Kidney (tissue), 14 donors: ENCODE data around the gene CSTPP1. TPM values are rescaled to one million over a fixed set of nuclear protein-coding genes. Genes with fewer than 3 reads are reported as not detected.
"Not testable (repeated sequence)": the region's sequence is repeated elsewhere in the genome, so short reads cannot be mapped to it uniquely, and the experiment has no call there.

Experiments
- DNase-seq, 5 donors: peaks; one replicate each; pipeline ENCODE4 v3.0.0-alpha.2; 2013 to 2020
- FAIRE-seq: peaks from 2 replicates; lab custom pipeline; 2012; peaks lifted over from hg19 to GRCh38; lab: Jason Lieb, UNC
- H3K27ac ChIP-seq, 2 donors: one replicate each; pipeline ENCODE4 v1.7.0; 2013; ENCODE audit warnings: low read depth in 2 of 2, low read length in 2 of 2, inconsistent platforms in 1 of 2
- H3K27me3 ChIP-seq: one replicate; pipeline ENCODE4 v1.7.1; 2013; ENCODE audit warnings: low read length, inconsistent platforms; ENCODE audit not compliant: control insufficient read depth, insufficient read depth
- H3K36me3 ChIP-seq, 3 donors: one replicate each; pipeline versions ENCODE4 v1.7.0 to v1.7.1; 2013; ENCODE audit warnings: low read length in 3 of 3, control low read depth in 1 of 3, inconsistent platforms in 1 of 3; ENCODE audit not compliant: insufficient read depth in 3 of 3, control insufficient read depth in 2 of 3
- H3K4me1 ChIP-seq, 3 donors: one replicate each; pipeline versions ENCODE4 v1.7.0 to v1.7.1; 2013; ENCODE audit warnings: low read length in 3 of 3, inconsistent platforms in 1 of 3, low read depth in 1 of 3; ENCODE audit not compliant: control insufficient read depth in 2 of 3, insufficient read depth in 2 of 3
- H3K4me3 ChIP-seq, 3 donors: one replicate each; pipeline versions ENCODE4 v1.7.0 to v1.8.1; 2013; ENCODE audit warnings: low read length in 3 of 3, control low read depth in 1 of 3, inconsistent platforms in 1 of 3
- H3K9ac ChIP-seq, 3 donors: one replicate each; pipeline versions ENCODE4 v1.7.0 to v1.7.1; 2013; ENCODE audit warnings: low read length in 3 of 3, control low read depth in 1 of 3, inconsistent platforms in 1 of 3
- H3K9me3 ChIP-seq, 3 donors: one replicate each; pipeline versions ENCODE4 v1.7.0 to v1.7.1; 2013; ENCODE audit warnings: low read length in 3 of 3, control low read depth in 1 of 3, inconsistent platforms in 1 of 3; ENCODE audit not compliant: control insufficient read depth in 2 of 3, insufficient read depth in 1 of 3
- CTCF ChIP-seq: IDR thresholded peaks from 3 replicates; pipeline ENCODE4 v1.5.1; 2012; ENCODE audit warnings: mild to moderate bottlenecking, moderate library complexity, borderline replicate concordance; ENCODE audit not compliant: insufficient read depth; ENCODE audit errors: extremely low read depth
- intact Hi-C: fragments of 100-400 bp; cut with DNase I; formaldehyde crosslinking; loops from one replicate; pipeline ENCODE4 v1.11.1; 2022
- polyA plus RNA-seq: library from polyadenylated mRNA; stranded (reverse); fragments of 350-450 nt; fragmentation: Illumina TruSeq; extraction: RNeasy Lipid Tissue Mini Kit (QIAGEN cat#74804); gene quantifications from one replicate; pipeline ENCODE4 v1.2.3, GENCODE V29; 2014; ENCODE audit warnings: low read depth, low replicate concordance; ENCODE audit not compliant: insufficient read depth
- total RNA-seq: library from RNA; stranded (reverse); fragmentation: NEBNext Ultra II Directional; extraction: Animal tissue kit (Norgen Biotek cat#: 25700); gene quantifications from one replicate; pipeline ENCODE4 v1.2.1, GENCODE V29; 2021
- donor health status: control.
- donor health status: control.
- donor health status: control.
- donor health status: control.
- donor health status: control.
- donor health status: DM: yes; HTN: yes; CAD: no.
- donor health status: Normal renal cell carcinoma (clear cell type).

The CSTPP1 gene
- total and polyA plus RNA-seq, 2 donors from 2014 or later = 37.4 to 50.3 TPM

- no peaks in the 10 kb centered on the region for H3K27me3 ChIP-seq
- H3K4me3 ChIP-seq = peak within 1 kb of the TSS; percentile 44 to 71 (median 55)
- no peaks in the 10 kb centered on the region for H3K9me3 ChIP-seq
- H3K27ac ChIP-seq = no peak within 1 kb of the TSS
- FAIRE-seq (no peak), DNase-seq (peak in 4 of 5 donors; percentile 75 to 87 (median 80))
- H3K4me1 ChIP-seq = peaks cover 0 to 6% (median 5%) of the 10 kb centered on the region in 3 donors
- intact Hi-C loops = no loop called here
- TF ChIP-seq CTCF = no peak
- peak within 1 kb of the TSS in 1 of 3 donors; percentile 9 for H3K9ac ChIP-seq
- H3K36me3 ChIP-seq = no peaks in the 10 kb centered on the region
Measured at GRCh38 chr11:46918083-46918787, 18.3 kb upstream of the CSTPP1 start, which contains the start of gene LRP4. Gene LRP4, minus strand, starts transcription at chr11:46918550. Its CDS starts 171 bp downstream, at chr11:46918379.

GRCh38 chr11:46918788-46919513, 17.6 kb upstream of the CSTPP1 start:
- Histone ChIP-seq H3K9me3 (no peaks in the 10 kb centered on the region), H3K9ac (no peak overlapping the region), H3K27ac (no peak overlapping the region), H3K4me1 (peaks cover 0 to 5% (median 4%) of the 10 kb centered on the region in 3 donors), H3K36me3 (no peaks in the 10 kb centered on the region), H3K27me3 (no peaks in the 10 kb centered on the region), H3K4me3 (peak overlapping the region in 1 of 3 donors; percentile 51)
- TF ChIP-seq CTCF = no peak
- FAIRE-seq = no peak
- peak in 2 of 5 donors; percentile 60 to 70 for DNase-seq
- intact Hi-C loops = no loop called here

DNA sequence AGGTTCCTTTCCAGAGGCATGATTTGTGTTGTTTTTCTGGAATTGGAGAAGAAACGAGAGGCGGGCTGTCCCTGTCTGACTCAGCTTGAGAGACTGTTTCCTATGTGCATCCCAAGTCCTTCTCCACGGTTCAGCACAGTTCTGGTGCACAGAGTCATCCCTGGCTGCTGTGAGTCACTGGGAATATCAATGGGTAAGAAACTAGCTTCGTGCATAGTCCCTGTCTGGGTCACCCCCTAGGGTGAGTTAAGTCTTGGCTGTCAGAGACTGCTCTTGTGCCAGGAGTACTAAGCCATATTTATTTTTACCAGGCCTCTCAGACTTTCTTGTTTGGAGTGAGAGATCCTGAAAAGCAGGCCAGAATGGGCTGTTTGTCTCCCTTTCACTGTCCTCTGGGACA, 15.8 kb upstream of the CSTPP1 start:
- Histone ChIP-seq H3K9me3 (no peaks in the 10 kb centered on the region), H3K4me3 (no peak overlapping the region), H3K27ac (no peak overlapping the region), H3K36me3 (no peaks in the 10 kb centered on the region), H3K9ac (no peak overlapping the region), H3K27me3 (no peaks in the 10 kb centered on the region), H3K4me1 (peaks cover 0 to 5% (median 4%) of the 10 kb centered on the region in 3 donors)
- DNase-seq (peak in 1 of 5 donors; percentile 22), FAIRE-seq (no peak)
- no peak for TF ChIP-seq CTCF
- intact Hi-C loops = no loop called here

DNA sequence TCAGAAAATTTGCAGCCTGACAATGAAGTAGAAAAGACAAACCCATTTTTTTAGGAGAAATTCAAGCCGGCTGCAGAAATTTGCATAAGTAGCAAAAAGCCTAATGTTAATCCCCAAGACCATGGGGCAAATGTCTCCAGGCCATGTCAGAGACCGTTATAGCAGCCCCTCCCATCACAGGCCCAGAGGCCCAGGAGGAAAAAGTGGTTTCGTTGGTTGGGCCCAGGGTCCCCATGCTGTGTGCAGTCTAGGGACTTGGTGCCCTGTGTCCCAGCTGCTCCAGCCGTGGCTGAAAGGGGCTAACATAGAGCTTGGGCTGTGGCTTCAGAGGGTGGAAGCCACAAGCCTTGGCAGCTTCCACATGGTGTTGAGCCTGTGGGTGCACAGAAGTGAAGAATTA, 8.6 kb upstream of the CSTPP1 start:
- FAIRE-seq, H3K36me3 ChIP-seq, H3K27ac ChIP-seq, H3K4me1 ChIP-seq, H3K4me3 ChIP-seq, H3K27me3 ChIP-seq, H3K9ac ChIP-seq, DNase-seq, intact Hi-C loops, H3K9me3 ChIP-seq: not testable (repeated sequence)

GRCh38 chr11:46928701-46929100, 7.9 kb upstream of the CSTPP1 start:
- intact Hi-C loops, H3K4me1 ChIP-seq, DNase-seq, H3K36me3 ChIP-seq, H3K9me3 ChIP-seq, H3K27ac ChIP-seq, FAIRE-seq, H3K9ac ChIP-seq, H3K27me3 ChIP-seq, H3K4me3 ChIP-seq: not testable (repeated sequence)
